OCI-LY3 (cell line): ENCODE data around the gene CCL16.

ENCODE experiments used
- H2AFZ ChIP-seq: fragments of 200-600, 300-600 bp; shearing (Covaris generic); 2 replicates; pipeline ENCODE4 v1.6.0; 2014; ENCODE audit warnings: antibody characterized with exemption, low read depth, low read length
- H3K27ac ChIP-seq: fragments of 200-600, 300-600 bp; sonication (generic); 2 replicates; pipeline ENCODE4 v1.5.1; 2014; ENCODE audit warnings: mild to moderate bottlenecking, low read length, moderate library complexity, mixed read lengths
- H3K27me3 ChIP-seq: fragments of 200-600, 300-600 bp; sonication (generic); 2 replicates; pipeline ENCODE4 v1.6.1; 2014; ENCODE audit warnings: low read depth, low read length, mixed read lengths
- H3K36me3 ChIP-seq: fragments of 200-600, 300-600 bp; sonication (generic); replicated peaks from 2 replicates; pipeline ENCODE3; 2014; ENCODE audit warnings: low read depth, low read length, mixed read lengths
- H3K4me1 ChIP-seq: fragments of 300-600, 200-600 bp; sonication (generic); 2 replicates; pipeline ENCODE4 v1.6.1; 2014; ENCODE audit warnings: low read length, mixed read lengths
- H3K4me2 ChIP-seq: fragments of 200-600, 300-600 bp; sonication (generic); 2 replicates; pipeline ENCODE4 v1.6.1; 2014; ENCODE audit warnings: low read length, mixed read lengths
- H3K4me3 ChIP-seq: fragments of 300-600, 200-600 bp; sonication (generic); 2 replicates; pipeline ENCODE4 v1.5.1; 2014; ENCODE audit warnings: antibody characterized with exemption, mild to moderate bottlenecking, low read length, moderate library complexity
- H3K79me2 ChIP-seq: fragments of 300-600, 200-600 bp; shearing (Covaris generic); 2 replicates; pipeline ENCODE4 v1.6.1; 2014; ENCODE audit warnings: mild to moderate bottlenecking, low read length, mixed read lengths
- H3K9ac ChIP-seq: fragments of 300-600, 200-600 bp; shearing (Covaris generic); 2 replicates; pipeline ENCODE4 v1.6.0; 2014; ENCODE audit warnings: mild to moderate bottlenecking, low read length, moderate library complexity
- H3K9me3 ChIP-seq: fragments of 200-600, 300-600 bp; shearing (Covaris generic); 2 replicates; pipeline ENCODE4 v1.6.1; 2014; ENCODE audit warnings: low read length, mixed read lengths; ENCODE audit not compliant: insufficient read depth
- H4K20me1 ChIP-seq: fragments of 200-600, 300-600 bp; sonication (generic); 2 replicates; pipeline ENCODE4 v1.6.1; 2016; ENCODE audit warnings: low read length, mixed read lengths; ENCODE audit not compliant: insufficient read depth
- CTCF ChIP-seq: fragments of 200-600, 300-600 bp; sonication (generic); IDR thresholded peaks from 2 replicates; pipeline ENCODE4 v1.5.1; 2014; ENCODE audit warnings: antibody characterized with exemption, low read length, low read depth
- EZH2phosphoT487 ChIP-seq: fragments of 200-600 bp; shearing (Covaris generic); IDR thresholded peaks from 2 replicates; pipeline ENCODE4 v1.6.1; 2018; ENCODE audit warnings: antibody characterized with exemption, mixed run types, low read depth

Gene CCL16

GRCh38 chr17:36011201-36011600 is 29.9 kb upstream of the CCL16 start:
- Histone ChIP-seq H3K4me3 (no peak overlapping the region), H4K20me1 (no peaks in the 10 kb centered on the region), H3K27me3 (peaks cover 3% of the 10 kb centered on the region; the same call in 1 of the 2 replicates), H3K79me2 (no peaks in the 10 kb centered on the region), H2AFZ (no peak overlapping the region), H3K4me2 (no peak overlapping the region), H3K4me1 (peaks cover 21% of the 10 kb centered on the region), H3K9me3 (no peaks in the 10 kb centered on the region), H3K9ac (no peak overlapping the region), H3K36me3 (no peaks in the 10 kb centered on the region), H3K27ac (no peak overlapping the region)
- TF ChIP-seq CTCF: no peak
- no peak for TF ChIP-seq EZH2phosphoT487

GRCh38 chr17:36008998-36009665 is 27.8 kb upstream of the CCL16 start:
- 0 out of 2 replicates have a peak, but pooled peaks cover 3% of the 10 kb centered on the region for H3K27me3 ChIP-seq
- H3K27ac ChIP-seq: no peak overlapping the region; the same call in 1 of the 2 replicates
- H3K9ac ChIP-seq: peak overlapping the region; percentile 0; the same call in 1 of the 2 replicates
- no peaks in the 10 kb centered on the region for H3K9me3 ChIP-seq
- H3K4me3 ChIP-seq: peak overlapping the region; percentile 56
- peaks cover 31% of the 10 kb centered on the region for H3K4me1 ChIP-seq
- no peaks in the 10 kb centered on the region for H4K20me1 ChIP-seq
- TF ChIP-seq CTCF (peak; percentile 83), EZH2phosphoT487 (no peak)
- no peaks in the 10 kb centered on the region for H3K36me3 ChIP-seq
- H3K79me2 ChIP-seq: no peaks in the 10 kb centered on the region
- H2AFZ ChIP-seq: peak overlapping the region; percentile 27; the same call in 1 of the 2 replicates
- H3K4me2 ChIP-seq: peak overlapping the region; percentile 57

DNA sequence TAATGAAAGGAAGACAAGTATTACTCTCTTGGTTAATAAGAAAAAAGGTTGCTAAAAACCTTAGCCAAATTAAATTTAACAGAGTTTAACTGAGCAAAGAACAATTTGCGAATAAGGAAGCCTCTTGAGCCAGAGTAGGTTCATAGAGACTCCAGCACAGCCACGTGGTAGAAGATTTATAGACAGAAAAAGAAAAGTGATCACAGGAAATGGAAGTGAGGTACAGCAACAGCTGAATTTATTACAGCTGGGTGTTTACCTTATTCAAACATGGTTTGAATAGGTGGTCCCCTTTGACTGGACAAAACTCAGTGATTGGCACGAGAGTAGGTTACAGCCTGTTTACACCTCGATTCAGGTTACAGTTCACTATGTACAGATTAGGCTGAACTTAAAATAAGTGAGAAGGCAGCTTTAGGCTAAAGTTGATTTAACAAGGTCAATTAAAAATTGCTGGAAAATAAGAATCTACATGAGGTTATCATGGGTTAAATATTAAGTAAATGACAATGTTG is 23.4 kb upstream of the CCL16 start:
- H3K9me3 ChIP-seq: no peaks in the 10 kb centered on the region
- H3K4me3 ChIP-seq: no peak overlapping the region
- no peak overlapping the region for H3K9ac ChIP-seq
- TF ChIP-seq EZH2phosphoT487: no peak
- TF ChIP-seq CTCF: no peak
- H3K27me3 ChIP-seq: peaks cover 17% of the 10 kb centered on the region
- no peaks in the 10 kb centered on the region for H3K36me3 ChIP-seq
- H2AFZ ChIP-seq: no peak overlapping the region; the same call in 1 of the 2 replicates
- H3K79me2 ChIP-seq: no peaks in the 10 kb centered on the region
- H3K4me1 ChIP-seq: peaks cover 60% of the 10 kb centered on the region
- H3K4me2 ChIP-seq: peak overlapping the region; percentile 32
- H4K20me1 ChIP-seq: no peaks in the 10 kb centered on the region
- H3K27ac ChIP-seq: no peak overlapping the region

GRCh38 chr17:36002631-36003030 is 21.3 kb upstream of the CCL16 start:
- Histone ChIP-seq H3K27ac (no peak overlapping the region), H4K20me1 (no peaks in the 10 kb centered on the region), H3K4me1 (peaks cover 62% of the 10 kb centered on the region), H3K36me3 (no peaks in the 10 kb centered on the region), H3K79me2 (no peaks in the 10 kb centered on the region), H3K4me3 (0 out of 2 replicates have a peak overlapping the region, but pooled peaks have one; percentile 1), H3K9ac (no peak overlapping the region), H3K4me2 (peak overlapping the region; percentile 42), H3K27me3 (peaks cover 36% of the 10 kb centered on the region), H2AFZ (no peak overlapping the region), H3K9me3 (no peaks in the 10 kb centered on the region)
- no peak for TF ChIP-seq EZH2phosphoT487
- 0 out of 2 replicates have a peak, but pooled peaks have one; percentile 11 for TF ChIP-seq CTCF
